ENCODE results near the gene NARS2. TPM values are rescaled to one million over a fixed set of nuclear protein-coding genes. Genes with fewer than 3 reads are reported as not detected.

Gene NARS2
- total RNA-seq, 1 experiment from 2014 or later: 27.6 TPM

- peak; percentile 56 for DNase-seq
- no peaks in the 10 kb centered on the region for H3K9me3 ChIP-seq
- peaks cover 8% of the 10 kb centered on the region for H3K27me3 ChIP-seq
- no peaks in the 10 kb centered on the region for H3K36me3 ChIP-seq
- no peak overlapping the region for H3K4me3 ChIP-seq
These were observed 154.4 kb downstream of the NARS2 start for GRCh38 chr11:78420255-78420764.

GRCh38 chr11:78419327-78419726 is 155.3 kb downstream of the NARS2 start:
- peak; percentile 81 for DNase-seq
- no peak overlapping the region for H3K4me3 ChIP-seq
- H3K27me3 ChIP-seq: peaks cover 8% of the 10 kb centered on the region
- H3K9me3 ChIP-seq: no peaks in the 10 kb centered on the region
- no peaks in the 10 kb centered on the region for H3K36me3 ChIP-seq

GRCh38 chr11:78418584-78419211 is 156.0 kb downstream of the NARS2 start:
- Histone ChIP-seq H3K36me3 (no peaks in the 10 kb centered on the region), H3K4me3 (peak overlapping the region; percentile 46; the same call in 1 of the 2 replicates), H3K27me3 (peaks cover 8% of the 10 kb centered on the region), H3K9me3 (no peaks in the 10 kb centered on the region)
- no peak for DNase-seq

GRCh38 chr11:78417888-78418583 is 156.6 kb downstream of the NARS2 start:
- peak; percentile 72 for DNase-seq
- Histone ChIP-seq H3K4me3 (peak overlapping the region; percentile 46), H3K9me3 (no peaks in the 10 kb centered on the region), H3K27me3 (peaks cover 8% of the 10 kb centered on the region), H3K36me3 (no peaks in the 10 kb centered on the region)

GRCh38 chr11:78417175-78417887 is 157.3 kb downstream of the NARS2 start, which contains the start of gene GAB2:
GAB2 (minus strand) TSS chr11:78417820; CDS start chr11:78417720, 100 bp downstream.
- peak; percentile 2 for DNase-seq
- H3K36me3 ChIP-seq: no peaks in the 10 kb centered on the region
- H3K4me3 ChIP-seq: peak within 1 kb of the TSS; percentile 46
- H3K27me3 ChIP-seq: peaks cover 8% of the 10 kb centered on the region
- no peaks in the 10 kb centered on the region for H3K9me3 ChIP-seq

- peaks cover 10% of the 10 kb centered on the region for H3K27me3 ChIP-seq
- H3K9me3 ChIP-seq: no peaks in the 10 kb centered on the region
- DNase-seq: peak; percentile 67
- H3K36me3 ChIP-seq: no peaks in the 10 kb centered on the region
- H3K4me3 ChIP-seq: peak overlapping the region; percentile 46
These were observed 158.1 kb downstream of the NARS2 start for GRCh38 chr11:78416285-78417174.

GRCh38 chr11:78415338-78415737 is 159.3 kb downstream of the NARS2 start:
- H3K27me3 ChIP-seq: peaks cover 10% of the 10 kb centered on the region
- H3K36me3 ChIP-seq: no peaks in the 10 kb centered on the region
- H3K4me3 ChIP-seq: no peak overlapping the region
- no peak for DNase-seq
- H3K9me3 ChIP-seq: peaks cover 2% of the 10 kb centered on the region; the same call in 1 of the 2 replicates

- DNase-seq: no peak
- Histone ChIP-seq H3K36me3 (no peaks in the 10 kb centered on the region), H3K27me3 (peaks cover 10% of the 10 kb centered on the region), H3K4me3 (no peak overlapping the region), H3K9me3 (peaks cover 8% of the 10 kb centered on the region; the same call in 1 of the 2 replicates)
These were observed 160.2 kb downstream of the NARS2 start for GRCh38 chr11:78414321-78415051.

GRCh38 chr11:78408619-78409018 is 166.0 kb downstream of the NARS2 start:
- H3K27me3 ChIP-seq: 0 out of 2 replicates have a peak, but pooled peaks cover 2% of the 10 kb centered on the region
- peaks cover 11% of the 10 kb centered on the region for H3K9me3 ChIP-seq
- H3K36me3 ChIP-seq: no peaks in the 10 kb centered on the region
- no peak overlapping the region for H3K4me3 ChIP-seq
- no peak for DNase-seq

GRCh38 chr11:78406568-78407196 is 168.0 kb downstream of the NARS2 start:
- no peaks in the 10 kb centered on the region for H3K36me3 ChIP-seq
- no peaks in the 10 kb centered on the region for H3K27me3 ChIP-seq
- no peak for DNase-seq
- H3K4me3 ChIP-seq: no peak overlapping the region
- H3K9me3 ChIP-seq: peaks cover 11% of the 10 kb centered on the region

GRCh38 chr11:78405805-78406204 is 168.9 kb downstream of the NARS2 start:
- DNase-seq: no peak
- Histone ChIP-seq H3K36me3 (no peaks in the 10 kb centered on the region), H3K27me3 (no peaks in the 10 kb centered on the region), H3K4me3 (no peak overlapping the region), H3K9me3 (peaks cover 11% of the 10 kb centered on the region)

GRCh38 chr11:78403781-78404180 is 170.9 kb downstream of the NARS2 start:
- Histone ChIP-seq H3K4me3 (no peak overlapping the region), H3K27me3 (no peaks in the 10 kb centered on the region), H3K36me3 (no peaks in the 10 kb centered on the region), H3K9me3 (peaks cover 3% of the 10 kb centered on the region; the same call in 1 of the 2 replicates)
- no peak for DNase-seq

- Histone ChIP-seq H3K36me3 (no peaks in the 10 kb centered on the region), H3K9me3 (peaks cover 3% of the 10 kb centered on the region; the same call in 1 of the 2 replicates), H3K4me3 (no peak overlapping the region), H3K27me3 (no peaks in the 10 kb centered on the region)
- no peak for DNase-seq
These were observed 171.8 kb downstream of the NARS2 start for GRCh38 chr11:78402847-78403246.

- Histone ChIP-seq H3K27me3 (no peaks in the 10 kb centered on the region), H3K9me3 (no peaks in the 10 kb centered on the region), H3K4me3 (no peak overlapping the region), H3K36me3 (no peaks in the 10 kb centered on the region)
- no peak for DNase-seq
These were observed 174.0 kb downstream of the NARS2 start for GRCh38 chr11:78400702-78401101.

GRCh38 chr11:78400116-78400515 is 174.5 kb downstream of the NARS2 start:
- Histone ChIP-seq H3K4me3 (no peak overlapping the region), H3K9me3 (no peaks in the 10 kb centered on the region), H3K27me3 (no peaks in the 10 kb centered on the region), H3K36me3 (no peaks in the 10 kb centered on the region)
- DNase-seq: no peak
